ENCODE data around the gene TMEM250.
A peak's percentile ranks its signal among the peaks of the same experiment; 100 is the strongest.

The TMEM250 gene, protein sequence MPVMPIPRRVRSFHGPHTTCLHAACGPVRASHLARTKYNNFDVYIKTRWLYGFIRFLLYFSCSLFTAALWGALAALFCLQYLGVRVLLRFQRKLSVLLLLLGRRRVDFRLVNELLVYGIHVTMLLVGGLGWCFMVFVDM

GRCh38 chr9:136118320-136119060, at the start of gene TMEM250:
Gene TMEM250, minus strand, starts transcription at chr9:136118875. Its CDS starts 1,975 bp downstream, at chr9:136116900.
- peaks cover 26 to 67% (median 51%) of the 10 kb centered on the region in 10 experiments for H3K4me1 ChIP-seq

GRCh38 chr9:136163248-136163850, 44.7 kb upstream of the TMEM250 start:
- Histone ChIP-seq H3K36me3 (no peaks in the 10 kb centered on the region), H3K4me3 (no peak overlapping the region), H3K9me3 (replicated peaks in 1 of 11) (peaks cover 9 to 18% (median 14%) of the 10 kb centered on the region in 11 experiments; a peak in 19 of 22 replicates), H4K20me1 (0 out of 22 replicates have a peak, but pooled peaks cover 0 to 4% (median 0%) of the 10 kb centered on the region in 11 experiments), H3K4me1 (peaks cover 0 to 18% (median 11%) of the 10 kb centered on the region in 10 experiments; a peak in 10 of 20 replicates), H3K27ac (no peak overlapping the region), H3K4me2 (no peak overlapping the region), H3K27me3 (no peaks in the 10 kb centered on the region), H3K9ac (no peak overlapping the region)
- no peak for TF ChIP-seq Cebpa-rat (IDR thresholded peaks at IDR 0.05)

More at GRCh38 chr9:136118320-136119060, at the start of gene TMEM250:
- no peak for TF ChIP-seq Cebpa-rat (IDR thresholded peaks at IDR 0.05)
- Histone ChIP-seq H3K4me3 (peak within 1 kb of the TSS; percentile 83 to 99 (median 90)), H3K36me3 (peaks cover 18 to 38% (median 28%) of the 10 kb centered on the region in 11 experiments), H4K20me1 (peaks cover 0 to 25% (median 0%) of the 10 kb centered on the region in 11 experiments; a peak in 4 of 22 replicates), H3K27me3 (no peaks in the 10 kb centered on the region), H3K27ac (peak within 1 kb of the TSS; percentile 90 to 96 (median 93)), H3K9ac (peak within 1 kb of the TSS; percentile 89 to 98 (median 95)), H3K4me2 (peak within 1 kb of the TSS; percentile 83 to 100 (median 98)), H3K9me3 (replicated peaks in 1 of 11) (no peaks in the 10 kb centered on the region)

GRCh38 chr9:136160995-136161610, 42.4 kb upstream of the TMEM250 start:
- Histone ChIP-seq H3K27me3 (peaks cover 0 to 7% (median 0%) of the 10 kb centered on the region in 11 experiments; a peak in 1 of 22 replicates), H3K36me3 (no peaks in the 10 kb centered on the region), H3K27ac (no peak overlapping the region), H3K4me1 (peaks cover 0 to 30% (median 23%) of the 10 kb centered on the region in 10 experiments; a peak in 13 of 20 replicates), H3K9me3 (replicated peaks in 1 of 11) (peaks cover 9 to 18% (median 14%) of the 10 kb centered on the region in 11 experiments; a peak in 19 of 22 replicates), H3K4me3 (no peak overlapping the region), H3K4me2 (peak overlapping the region in 4 of 11 experiments; percentile 11 to 44 (median 30); a peak in 5 of 22 replicates), H4K20me1 (peaks cover 0 to 8% (median 0%) of the 10 kb centered on the region in 11 experiments; a peak in 2 of 22 replicates), H3K9ac (peak overlapping the region in 1 of 11 experiments; percentile 21; a peak in 1 of 22 replicates)
- TF ChIP-seq Cebpa-rat (IDR thresholded peaks at IDR 0.05) = no peak

DNA sequence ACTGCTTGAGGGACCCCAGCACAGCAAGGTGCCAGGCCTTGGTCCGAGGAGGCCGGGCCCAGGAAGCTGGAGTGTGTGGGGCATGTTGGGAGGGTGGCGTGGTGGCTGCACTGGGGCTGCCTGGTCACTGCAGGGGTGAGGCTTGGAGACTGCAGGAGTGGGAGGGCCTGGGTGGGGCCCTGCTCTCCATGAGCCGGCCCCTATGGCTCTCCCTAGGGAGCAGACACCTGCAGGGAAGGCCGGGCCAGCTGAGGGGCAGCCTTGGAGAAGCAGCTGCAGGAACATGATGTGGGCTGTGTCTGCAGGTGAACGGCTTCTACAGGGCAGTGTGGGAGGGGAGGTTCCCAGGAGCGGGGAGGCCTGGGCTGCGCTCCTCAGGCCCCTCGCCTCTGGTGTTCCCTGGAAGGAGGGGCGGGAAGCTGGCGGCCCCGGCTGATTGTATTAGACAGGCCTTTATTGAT, 41.7 kb upstream of the TMEM250 start:
- peaks cover 0 to 8% (median 0%) of the 10 kb centered on the region in 11 experiments; a peak in 2 of 22 replicates for H4K20me1 ChIP-seq
- H3K9me3 ChIP-seq (replicated peaks in 1 of 11) = peaks cover 9 to 18% (median 14%) of the 10 kb centered on the region in 11 experiments; a peak in 19 of 22 replicates
- peaks cover 0 to 30% (median 23%) of the 10 kb centered on the region in 10 experiments; a peak in 13 of 20 replicates for H3K4me1 ChIP-seq
- no peak overlapping the region for H3K4me3 ChIP-seq
- no peaks in the 10 kb centered on the region for H3K36me3 ChIP-seq
- H3K4me2 ChIP-seq = peak overlapping the region in 6 of 11 experiments; percentile 20 to 49 (median 36); a peak in 8 of 22 replicates
- peaks cover 0 to 7% (median 0%) of the 10 kb centered on the region in 11 experiments; a peak in 1 of 22 replicates for H3K27me3 ChIP-seq
- no peak overlapping the region for H3K27ac ChIP-seq
- TF ChIP-seq Cebpa-rat (IDR thresholded peaks at IDR 0.05) = no peak
- no peak overlapping the region for H3K9ac ChIP-seq

DNA sequence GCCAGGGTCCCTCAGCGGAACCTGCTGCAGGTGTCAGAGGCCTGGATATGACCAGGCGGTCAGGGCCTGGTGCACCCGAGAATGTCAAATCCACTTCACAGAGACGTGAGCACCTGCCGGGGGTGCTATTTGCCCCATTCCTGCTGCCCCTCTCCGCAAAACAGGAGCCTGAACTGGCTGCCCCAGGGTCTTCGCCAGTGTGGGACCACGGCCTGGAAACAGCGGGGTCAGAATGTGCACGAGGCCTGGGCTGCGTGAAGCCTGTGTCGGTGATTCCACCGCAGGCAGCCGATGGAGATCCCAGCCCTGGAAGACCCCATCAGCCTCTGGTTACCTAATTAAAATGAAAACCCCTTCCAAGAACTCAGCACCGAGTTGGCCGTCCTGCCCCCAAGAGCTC, 41.2 kb upstream of the TMEM250 start:
- Histone ChIP-seq H3K4me2 (peak overlapping the region in 3 of 11 experiments; percentile 28 to 49 (median 44); a peak in 4 of 22 replicates), H3K9ac (no peak overlapping the region), H3K4me1 (peaks cover 0 to 30% (median 23%) of the 10 kb centered on the region in 10 experiments; a peak in 13 of 20 replicates), H3K27me3 (peaks cover 0 to 7% (median 0%) of the 10 kb centered on the region in 11 experiments; a peak in 1 of 22 replicates), H3K9me3 (replicated peaks in 1 of 11) (peaks cover 9 to 18% (median 14%) of the 10 kb centered on the region in 11 experiments; a peak in 19 of 22 replicates), H3K4me3 (no peak overlapping the region), H4K20me1 (peaks cover 0 to 8% (median 0%) of the 10 kb centered on the region in 11 experiments; a peak in 2 of 22 replicates), H3K27ac (no peak overlapping the region), H3K36me3 (no peaks in the 10 kb centered on the region)
- no peak for TF ChIP-seq Cebpa-rat (IDR thresholded peaks at IDR 0.05)

DNA sequence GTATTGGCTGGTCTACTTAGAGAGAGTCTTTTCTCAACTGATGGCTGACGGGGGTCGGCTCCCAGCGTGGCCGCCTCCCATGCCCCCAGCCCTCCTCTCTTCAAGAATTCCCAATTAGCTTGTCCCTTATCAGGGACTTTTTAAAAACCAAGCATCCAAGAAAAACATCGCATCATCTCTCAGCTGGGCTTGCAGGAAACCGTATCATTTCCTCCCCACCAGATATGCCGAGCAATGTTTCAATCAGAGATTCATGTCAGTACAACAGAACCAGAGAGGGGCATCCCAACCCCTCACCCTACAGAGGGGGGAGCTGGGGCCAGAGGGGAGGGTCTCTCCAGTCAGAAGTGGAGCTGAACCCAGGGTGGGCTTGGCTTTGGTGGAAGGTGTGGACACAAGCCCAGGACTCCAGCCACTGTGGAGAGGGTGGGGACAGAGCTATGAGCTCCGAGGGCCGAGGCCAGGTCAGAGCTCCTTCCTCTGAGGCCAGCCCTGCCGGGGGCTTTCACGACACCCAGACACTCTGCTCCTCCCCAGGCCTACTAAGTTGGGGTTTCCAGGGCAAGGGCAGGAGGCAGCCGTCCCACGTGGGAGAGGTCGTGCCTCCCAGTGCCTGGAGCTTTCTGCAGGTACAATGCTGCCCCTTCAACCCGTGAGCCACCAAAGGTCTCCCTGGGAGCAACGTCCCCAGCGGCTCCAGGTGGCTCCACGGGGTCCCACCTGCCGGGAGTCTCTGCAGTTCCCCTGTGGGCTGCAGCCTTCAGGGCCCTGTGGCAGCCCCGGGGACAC, 39.0 kb upstream of the TMEM250 start:
- no peak overlapping the region for H3K4me3 ChIP-seq
- H3K27ac ChIP-seq = no peak overlapping the region
- peaks cover 0 to 5% (median under 1%) of the 10 kb centered on the region in 11 experiments; a peak in 10 of 22 replicates for H3K9me3 ChIP-seq (replicated peaks in 1 of 11)
- peak overlapping the region in 8 of 11 experiments; percentile 1 to 52 (median 44); a peak in 16 of 22 replicates for H3K4me2 ChIP-seq
- H4K20me1 ChIP-seq = peaks cover 0 to 18% (median 0%) of the 10 kb centered on the region in 11 experiments; a peak in 2 of 22 replicates
- no peak overlapping the region for H3K9ac ChIP-seq
- peaks cover 0 to 7% (median 0%) of the 10 kb centered on the region in 11 experiments; a peak in 1 of 22 replicates for H3K27me3 ChIP-seq
- TF ChIP-seq Cebpa-rat (IDR thresholded peaks at IDR 0.05) = no peak
- no peaks in the 10 kb centered on the region for H3K36me3 ChIP-seq
- H3K4me1 ChIP-seq = peaks cover 0 to 35% (median 23%) of the 10 kb centered on the region in 10 experiments; a peak in 13 of 20 replicates

DNA sequence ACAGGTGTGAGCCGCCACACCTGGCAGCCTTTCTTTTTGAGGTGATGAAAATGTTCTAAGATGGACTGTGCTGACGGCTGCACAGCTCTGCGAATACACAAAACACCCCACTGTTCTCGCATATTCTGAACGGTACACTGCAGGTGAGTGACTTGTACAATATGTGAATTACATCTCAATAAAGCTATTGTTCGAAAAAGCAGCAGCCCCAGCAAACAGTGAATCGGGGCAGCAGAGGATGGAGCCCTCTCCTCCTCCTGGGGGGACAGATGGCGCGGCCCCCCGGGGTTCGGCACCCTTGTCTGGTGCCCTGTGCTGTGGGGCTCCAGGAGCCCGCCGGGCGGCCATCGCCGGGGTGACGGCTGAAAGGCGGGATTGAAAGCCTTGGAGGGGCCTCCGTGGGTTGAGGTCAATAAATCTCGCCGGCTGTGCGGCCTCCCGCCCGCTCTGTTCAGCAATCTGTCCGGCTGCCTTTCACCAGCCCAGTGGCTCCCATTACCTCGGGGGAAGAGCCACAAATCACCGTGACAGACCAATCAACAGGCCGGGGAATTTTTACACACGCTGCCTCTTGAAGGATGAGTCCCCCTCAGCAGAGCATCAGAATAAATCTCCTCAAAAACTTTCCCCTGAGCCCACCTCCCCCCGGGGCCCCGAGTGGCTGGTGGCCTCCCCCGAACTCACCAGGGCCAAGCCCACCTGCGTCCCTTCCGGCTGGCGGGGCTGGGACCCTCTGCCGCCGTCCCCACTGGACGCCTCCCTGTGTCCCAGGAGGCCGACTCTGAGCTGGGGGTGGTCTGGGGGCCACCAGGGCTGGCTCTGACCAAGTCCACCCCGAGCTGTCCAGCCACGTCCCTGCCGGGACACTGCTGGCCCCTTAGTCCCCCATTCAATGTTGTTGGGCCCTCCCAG, 37.8 kb upstream of the TMEM250 start:
- Histone ChIP-seq H4K20me1 (peaks cover 0 to 21% (median 0%) of the 10 kb centered on the region in 11 experiments; a peak in 2 of 22 replicates), H3K9ac (no peak overlapping the region), H3K27ac (no peak overlapping the region), H3K4me1 (peaks cover 0 to 35% (median 23%) of the 10 kb centered on the region in 10 experiments; a peak in 13 of 20 replicates), H3K4me2 (peak overlapping the region in 1 of 11 experiments; percentile 52; a peak in 2 of 22 replicates), H3K4me3 (no peak overlapping the region), H3K27me3 (peaks cover 0 to 7% (median 0%) of the 10 kb centered on the region in 11 experiments; a peak in 1 of 22 replicates), H3K36me3 (no peaks in the 10 kb centered on the region), H3K9me3 (replicated peaks in 1 of 11) (no peaks in the 10 kb centered on the region)
- no peak for TF ChIP-seq Cebpa-rat (IDR thresholded peaks at IDR 0.05)
